Vagina (tissue), 2 donors: ENCODE data around the gene EXOC5.

ENCODE experiments used
- CTCF ChIP-seq, 3 experiments: fragments of 450-650 bp in 2 of 3; fragments of 200-600 bp in 1 of 3; sonication (generic) in 1 of 3; IDR thresholded peaks; one replicate each; pipeline ENCODE4 v1.5.1; 2017 to 2019; ENCODE audit warnings: antibody characterized with exemption in 3 of 3, mild to moderate bottlenecking in 2 of 3, moderate library complexity in 2 of 3
- POLR2AphosphoS5 ChIP-seq, 2 donors: sonication (generic); formaldehyde crosslinking; IDR thresholded peaks; one replicate each; pipeline ENCODE4 v1.9.0; 2017; ENCODE audit warnings: antibody characterized with exemption in 2 of 2, mild to moderate bottlenecking in 2 of 2, low read depth in 1 of 2; ENCODE audit not compliant: insufficient read depth in 1 of 2

- TF ChIP-seq POLR2AphosphoS5 (IDR thresholded peaks at IDR 0.05; ENCODE audit: insufficient read depth in 1 of 2, low read depth in 1 of 2) = no peak
- no peak for TF ChIP-seq CTCF (IDR thresholded peaks at IDR 0.05)
Measured at GRCh38 chr14:57171363-57171762, 97.3 kb downstream of the EXOC5 start.
